GM12878 (cell line): ENCODE data around the gene RAE1. TPM values are rescaled to one million over a fixed set of nuclear protein-coding genes. Genes with fewer than 3 reads are reported as not detected.
A peak's percentile ranks its signal among the peaks of the same experiment; 100 is the strongest.

Experiments
- ATAC-seq: fragments of 200-7000 bp; cut with Tn5 transposase; 3 replicates; pipeline ENCODE4 v1.9.1; 2020; ENCODE audit warnings: mild to moderate bottlenecking, moderate library complexity
- BruUV-seq: library from RNA; stranded (reverse); fragments of 400-500 nt; replicated peaks from 2 replicates; lab custom pipeline; 2021; lab: Mats Ljungman, UMichigan
- CTCF ChIA-PET: fragments of 300-600 bp; sonication (Branson Sonifier 250); formaldehyde crosslinking; extraction: SDS; loops from one replicate; lab custom pipeline; 2021; ENCODE audit warnings: inconsistent platforms; lab: Yijun Ruan, JAX
- POLR2A ChIA-PET: fragments of 350-600 bp; formaldehyde crosslinking; extraction: SDS; loops from one replicate; lab custom pipeline; 2021; ENCODE audit warnings: inconsistent platforms; lab: Charles Lee
- RAD21 ChIA-PET: fragments of 300-600 bp; sonication (Branson Sonifier 250); formaldehyde crosslinking; loops from one replicate; lab custom pipeline; 2023; ENCODE audit warnings: antibody characterized with exemption; ENCODE audit not compliant: unreplicated experiment; lab: Charles Lee
- SMC1A ChIA-PET: fragments of 300-600 bp; sonication (Branson Sonifier 250); formaldehyde crosslinking; loops from one replicate; lab custom pipeline; 2023; ENCODE audit not compliant: unreplicated experiment, uncharacterized antibody; lab: Charles Lee
- DNase-seq: peaks from one replicate; pipeline ENCODE4 v3.0.0-alpha.2; 2011; ENCODE audit warnings: low read depth, low spot score
- FAIRE-seq: peaks from 3 replicates; lab custom pipeline; 2011; peaks lifted over from hg19 to GRCh38; lab: Jason Lieb, UNC
- H2AFZ ChIP-seq: 2 replicates; pipeline ENCODE4 v1.6.0; 2011; ENCODE audit warnings: low read depth, low read length, control low read depth; ENCODE audit not compliant: control insufficient read depth
- H3K27ac ChIP-seq: 2 replicates; pipeline ENCODE4 v1.5.1; 2011; ENCODE audit warnings: control low read depth; ENCODE audit not compliant: control insufficient read depth, insufficient read depth
- H3K27me3 ChIP-seq, 2 experiments: replicated peaks in 1 of 2; 2 replicates each; pipeline versions ENCODE4 v1.6.0 to v1.6.1; 2011; ENCODE audit warnings: low read length in 1 of 2; ENCODE audit not compliant: control insufficient read depth in 2 of 2, insufficient read depth in 2 of 2
- H3K36me3 ChIP-seq, 2 experiments: 2 replicates each; pipeline ENCODE4 v1.5.1; 2011; ENCODE audit warnings: low read length in 1 of 2; ENCODE audit not compliant: control insufficient read depth in 2 of 2, insufficient read depth in 2 of 2
- H3K4me1 ChIP-seq: 2 replicates; pipeline ENCODE4 v1.6.1; 2011; ENCODE audit warnings: mild to moderate bottlenecking, low read length, moderate library complexity, mixed read lengths; ENCODE audit not compliant: control insufficient read depth, insufficient read depth
- H3K4me2 ChIP-seq: 2 replicates; pipeline ENCODE4 v1.6.0; 2011; ENCODE audit warnings: control low read depth; ENCODE audit not compliant: control insufficient read depth, insufficient read depth
- H3K4me3 ChIP-seq: fragments of 200-600 bp; sonication (generic); 2 replicates; pipeline ENCODE4 v1.5.1; 2016
- H3K79me2 ChIP-seq: 2 replicates; pipeline ENCODE4 v1.6.0; 2011; ENCODE audit warnings: low read length; ENCODE audit not compliant: control insufficient read depth, insufficient read depth
- H3K9ac ChIP-seq: 2 replicates; pipeline ENCODE4 v1.8.0; 2011; ENCODE audit warnings: low read length, control low read depth, mixed read lengths; ENCODE audit not compliant: control insufficient read depth, insufficient read depth
- H3K9me3 ChIP-seq: replicated peaks from 3 replicates; pipeline ENCODE4 v1.5.1; 2011; ENCODE audit warnings: mild to moderate bottlenecking, low read length; ENCODE audit not compliant: control insufficient read depth, insufficient read depth
- H4K20me1 ChIP-seq: 2 replicates; pipeline ENCODE4 v1.6.0; 2011; ENCODE audit not compliant: control insufficient read depth, insufficient read depth
- BACH1 ChIP-seq: fragments of 450-650 bp; IDR thresholded peaks from 2 replicates; pipeline ENCODE4 v1.6.1; 2017; ENCODE audit warnings: mild to moderate bottlenecking, borderline replicate concordance
- BHLHE40 ChIP-seq, 2 experiments: fragments of 450-650 bp in 1 of 2; IDR thresholded peaks; 2 replicates each; pipeline ENCODE4 v1.6.1; 2011 to 2017; ENCODE audit warnings: low read depth in 2 of 2, borderline replicate concordance in 1 of 2, improper control_type of control experiment in 1 of 2, low read length in 1 of 2, mild to moderate bottlenecking in 1 of 2
- CEBPB ChIP-seq, 2 experiments: fragments of 150-350 bp in 1 of 2; IDR thresholded peaks; 2 replicates each; pipeline ENCODE4 v1.6.1; 2012 to 2014; ENCODE audit warnings: low read depth in 2 of 2, low read length in 2 of 2, borderline replicate concordance in 1 of 2, inconsistent platforms in 1 of 2
- DPF2 ChIP-seq: fragments of 450-650 bp; IDR thresholded peaks from 2 replicates; pipeline ENCODE4 v1.6.1; 2017; ENCODE audit warnings: mild to moderate bottlenecking
- JUND ChIP-seq: IDR thresholded peaks from 2 replicates; pipeline ENCODE4 v1.6.1; 2012; ENCODE audit warnings: low read depth, mild to moderate bottlenecking, low read length, improper control_type of control experiment, moderate library complexity
- LARP7 ChIP-seq: fragments of 450-650 bp; IDR thresholded peaks from 2 replicates; pipeline ENCODE4 v1.6.1; 2017; ENCODE audit warnings: mild to moderate bottlenecking
- POLR2A ChIP-seq: IDR thresholded peaks from 2 replicates; pipeline ENCODE4 v1.6.1; 2011; ENCODE audit warnings: low read depth, mild to moderate bottlenecking, low read length
- POLR2AphosphoS2 ChIP-seq: IDR thresholded peaks from 2 replicates; pipeline ENCODE4 v1.6.1; 2011; ENCODE audit warnings: low read depth, mild to moderate bottlenecking, low read length, improper control_type of control experiment, moderate library complexity
- POLR2AphosphoS5 ChIP-seq: IDR thresholded peaks from 2 replicates; pipeline ENCODE4 v1.6.1; 2011; ENCODE audit warnings: mild to moderate bottlenecking, low read length, inconsistent platforms
- POU2F2 ChIP-seq: IDR thresholded peaks from 3 replicates; pipeline ENCODE4 v1.6.1; 2011; ENCODE audit warnings: low read depth, mild to moderate bottlenecking, low read length, borderline replicate concordance
- RELA ChIP-seq: fragments of 450-650 bp; IDR thresholded peaks from 2 replicates; pipeline ENCODE4 v1.8.0; 2014; ENCODE audit warnings: borderline replicate concordance; ENCODE audit not compliant: partially characterized antibody
- SIN3A ChIP-seq: IDR thresholded peaks from 2 replicates; pipeline ENCODE4 v1.6.1; 2012; ENCODE audit warnings: low read depth, low read length, improper control_type of control experiment
- WGBS: methylation state at CpG from one replicate; pipeline ENCODE4 v1.1.6; 2016; ENCODE audit warnings: low lambda C conversion rate; ENCODE audit not compliant: insufficient replicate concordance, insufficient coverage; ENCODE audit errors: missing lambda C conversion rate; 5-methylcytosine and 5-hydroxymethylcytosine counted together
- in situ Hi-C: fragments of 300-500 bp; cut with MboI; formaldehyde crosslinking; loops from 9 replicates; pipeline ENCODE4 v1.14.3; 2018; ENCODE audit warnings: mixed read lengths
- intact Hi-C: fragments of 100-400 bp; cut with micrococcal nuclease; formaldehyde crosslinking; loops from one replicate; pipeline ENCODE4 v1.14.2; 2022; ENCODE audit not compliant: unreplicated experiment
- polyA plus RNA-seq, 11 experiments: library from polyadenylated mRNA; depleted of rRNA in 4 of 11; unstranded in 6 of 11; stranded (reverse) in 5 of 11; fragments of >200 nt; fragmentation: Nextera tagmentation in 4 of 11; fragmentation: Illumina TruSeq in 1 of 11; extraction: Ambion mirVana in 4 of 11; extraction: Trizol in 1 of 11; gene quantifications; 1 replicate in 1 of 11; 2 replicates in 10 of 11; pipeline versions ENCODE4 v1.2.1 to v1.2.3, GENCODE V29; 2011 to 2016; ENCODE audit warnings: inconsistent platforms in 2 of 11, missing spikeins in 2 of 11, low read depth in 1 of 11
- total RNA-seq, 4 experiments: library from RNA; depleted of rRNA in 3 of 4; stranded (reverse); fragments of >200 nt in 3 of 4; fragmentation: Illumina TruSeq in 1 of 4; extraction: Trizol in 1 of 4; gene quantifications; 2 replicates each; pipeline versions ENCODE4 v1.2.1 to v1.2.3, GENCODE V29; 2013 to 2021
- TF ChIP-seq, protein P1 (sequence below): fragments of 450-650 bp; conservative IDR thresholded peaks from 2 replicates; pipeline ENCODE4 v1.6.1; 2017; ENCODE audit warnings: mild to moderate bottlenecking, moderate library complexity
- TF ChIP-seq, protein P2 (sequence below): IDR thresholded peaks from 2 replicates; pipeline ENCODE4 v1.6.1; 2011; ENCODE audit warnings: low read depth, low read length, improper control_type of control experiment, borderline replicate concordance
- TF ChIP-seq, protein P3 (sequence below), 3 experiments: IDR thresholded peaks in 2 of 3; conservative IDR thresholded peaks in 1 of 3; 2 replicates each; pipeline ENCODE4 v1.5.1; 2011; ENCODE audit warnings: low read depth in 3 of 3, low read length in 3 of 3, mild to moderate bottlenecking in 3 of 3, control low read depth in 2 of 3, moderate library complexity in 2 of 3, inconsistent platforms in 1 of 3, mixed read lengths in 1 of 3; ENCODE audit not compliant: control insufficient read depth in 2 of 3, insufficient read depth in 1 of 3; ENCODE audit errors: extremely low read depth in 1 of 3

Gene RAE1
- total and polyA plus RNA-seq, 10 of the 15 experiments (the other 5 are each of a cell fraction or from before 2014, with no cell fraction given): 28.7 to 107 (median 49.3) TPM

DNA sequence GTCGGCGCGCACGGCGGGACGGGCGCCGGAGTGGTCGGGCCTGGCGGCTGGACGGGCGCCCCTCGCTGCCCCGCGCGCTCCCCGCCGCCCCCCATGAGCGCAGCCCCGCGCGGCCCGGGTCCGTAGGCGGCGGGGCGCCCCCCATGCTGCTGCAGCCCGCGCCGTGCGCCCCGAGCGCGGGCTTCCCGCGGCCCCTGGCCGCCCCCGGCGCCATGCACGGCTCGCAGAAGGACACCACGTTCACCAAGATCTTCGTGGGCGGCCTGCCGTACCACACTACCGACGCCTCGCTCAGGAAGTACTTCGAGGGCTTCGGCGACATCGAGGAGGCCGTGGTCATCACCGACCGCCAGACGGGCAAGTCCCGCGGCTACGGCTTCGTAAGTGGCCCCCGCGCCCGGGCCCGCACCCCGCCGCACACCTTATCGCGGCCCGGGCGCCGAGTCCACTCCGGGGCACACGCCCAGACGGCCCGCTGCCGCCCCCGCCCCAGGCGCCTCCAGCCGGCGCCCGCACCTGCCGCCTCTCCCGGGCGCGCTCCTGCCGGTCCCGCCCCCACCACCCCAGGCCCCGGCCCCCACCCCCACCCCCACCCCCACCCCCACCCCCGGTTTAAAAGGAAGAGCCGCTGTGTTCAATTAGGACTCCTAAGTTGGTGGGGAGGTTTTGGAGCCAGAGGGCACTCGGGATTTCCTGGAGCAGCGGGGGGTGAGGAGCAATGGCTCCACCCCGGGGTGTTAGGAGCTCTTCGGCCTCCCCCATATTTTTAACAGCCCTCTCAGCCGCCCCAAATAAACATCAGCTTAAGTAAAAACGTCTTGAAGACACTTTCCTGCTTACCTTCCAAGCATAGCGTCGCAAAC is 40.6 kb downstream of the RAE1 start:
- in situ Hi-C loops (loop anchor here (10.0 to 25.0 kb wide), 4 partner anchors 293 to 1613 kb away; partner anchors contain the start of genes CTSZ and STX16), intact Hi-C loops (loop anchor here (10.0 kb wide), 1 partner anchor 293 kb away; no protein-coding TSS in a partner anchor)
- H3K79me2 ChIP-seq: peaks cover 50% of the 10 kb centered on the region
- POLR2A ChIA-PET: interaction anchor here (0.7 to 4.2 kb wide), 11 partner anchors 8 to 228 kb away, joined by 3 to 58 read pairs (median 6); partner anchors contain the start of gene ZBP1
- FAIRE-seq (no peak), ATAC-seq (no peak), DNase-seq (no peak)
- no peak overlapping the region for H2AFZ ChIP-seq
- 2% methylated on average over 16 of the region's 98 CpGs for WGBS
- peaks cover 12 to 18% of the 10 kb centered on the region in 2 experiments for H3K36me3 ChIP-seq
- H3K27ac ChIP-seq: peak overlapping the region; percentile 92
- no peaks in the 10 kb centered on the region for H3K9me3 ChIP-seq
- peak overlapping the region; percentile 96 for H3K9ac ChIP-seq
- H4K20me1 ChIP-seq: peaks cover 9% of the 10 kb centered on the region
- no TSS peak for BruUV-seq
- peak overlapping the region; percentile 94 for H3K4me3 ChIP-seq
- CTCF ChIA-PET: interaction anchor here (1.1 to 1.9 kb wide), 10 partner anchors 8 to 107 kb away, joined by 3 to 8 read pairs (median 4); no protein-coding TSS in a partner anchor
- H3K4me1 ChIP-seq: peaks cover 42% of the 10 kb centered on the region
- H3K27me3 ChIP-seq: no peaks in the 10 kb centered on the region
- RAD21 ChIA-PET: interaction anchor here (0.8 to 5.0 kb wide), 16 partner anchors 8 to 229 kb away, joined by 3 to 37 read pairs (median 5); partner anchors contain the start of gene ZBP1
- peak overlapping the region; percentile 99 for H3K4me2 ChIP-seq
- SMC1A ChIA-PET: interaction anchor here (0.9 to 2.9 kb wide), 13 partner anchors 8 to 104 kb away, joined by 3 to 28 read pairs (median 5); no protein-coding TSS in a partner anchor
- TF ChIP-seq RELA (no peak), BACH1 (peak; percentile 25; the same call in 1 of the 2 replicates), SIN3A (peak; percentile 30; the same call in 1 of the 2 replicates), POLR2A (peak; percentile 47; the same call in 1 of the 2 replicates), DPF2 (peak; percentile 55), POLR2AphosphoS5 (peak; percentile 49), CEBPB (IDR thresholded peaks at IDR 0.05; ENCODE audit: borderline replicate concordance in 1 of 2, low read depth in 2 of 2, low read length in 2 of 2) (no peak), POU2F2 (peak; percentile 13; the same call in 1 of the 3 replicates), BHLHE40 (IDR thresholded peaks at IDR 0.05; ENCODE audit: borderline replicate concordance in 1 of 2, low read depth in 2 of 2, low read length in 1 of 2) (peak in 1 of 2 experiments; percentile 48; a peak in 1 of 4 replicates), LARP7 (peak; percentile 75), POLR2AphosphoS2 (peak; percentile 64; the same call in 1 of the 2 replicates), JUND (no peak)
- TF ChIP-seq, protein P1, sequence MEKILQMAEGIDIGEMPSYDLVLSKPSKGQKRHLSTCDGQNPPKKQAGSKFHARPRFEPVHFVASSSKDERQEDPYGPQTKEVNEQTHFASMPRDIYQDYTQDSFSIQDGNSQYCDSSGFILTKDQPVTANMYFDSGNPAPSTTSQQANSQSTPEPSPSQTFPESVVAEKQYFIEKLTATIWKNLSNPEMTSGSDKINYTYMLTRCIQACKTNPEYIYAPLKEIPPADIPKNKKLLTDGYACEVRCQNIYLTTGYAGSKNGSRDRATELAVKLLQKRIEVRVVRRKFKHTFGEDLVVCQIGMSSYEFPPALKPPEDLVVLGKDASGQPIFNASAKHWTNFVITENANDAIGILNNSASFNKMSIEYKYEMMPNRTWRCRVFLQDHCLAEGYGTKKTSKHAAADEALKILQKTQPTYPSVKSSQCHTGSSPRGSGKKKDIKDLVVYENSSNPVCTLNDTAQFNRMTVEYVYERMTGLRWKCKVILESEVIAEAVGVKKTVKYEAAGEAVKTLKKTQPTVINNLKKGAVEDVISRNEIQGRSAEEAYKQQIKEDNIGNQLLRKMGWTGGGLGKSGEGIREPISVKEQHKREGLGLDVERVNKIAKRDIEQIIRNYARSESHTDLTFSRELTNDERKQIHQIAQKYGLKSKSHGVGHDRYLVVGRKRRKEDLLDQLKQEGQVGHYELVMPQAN: peak; percentile 58
- TF ChIP-seq, protein P2, sequence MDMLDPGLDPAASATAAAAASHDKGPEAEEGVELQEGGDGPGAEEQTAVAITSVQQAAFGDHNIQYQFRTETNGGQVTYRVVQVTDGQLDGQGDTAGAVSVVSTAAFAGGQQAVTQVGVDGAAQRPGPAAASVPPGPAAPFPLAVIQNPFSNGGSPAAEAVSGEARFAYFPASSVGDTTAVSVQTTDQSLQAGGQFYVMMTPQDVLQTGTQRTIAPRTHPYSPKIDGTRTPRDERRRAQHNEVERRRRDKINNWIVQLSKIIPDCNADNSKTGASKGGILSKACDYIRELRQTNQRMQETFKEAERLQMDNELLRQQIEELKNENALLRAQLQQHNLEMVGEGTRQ: no peak
- TF ChIP-seq, protein P3, sequence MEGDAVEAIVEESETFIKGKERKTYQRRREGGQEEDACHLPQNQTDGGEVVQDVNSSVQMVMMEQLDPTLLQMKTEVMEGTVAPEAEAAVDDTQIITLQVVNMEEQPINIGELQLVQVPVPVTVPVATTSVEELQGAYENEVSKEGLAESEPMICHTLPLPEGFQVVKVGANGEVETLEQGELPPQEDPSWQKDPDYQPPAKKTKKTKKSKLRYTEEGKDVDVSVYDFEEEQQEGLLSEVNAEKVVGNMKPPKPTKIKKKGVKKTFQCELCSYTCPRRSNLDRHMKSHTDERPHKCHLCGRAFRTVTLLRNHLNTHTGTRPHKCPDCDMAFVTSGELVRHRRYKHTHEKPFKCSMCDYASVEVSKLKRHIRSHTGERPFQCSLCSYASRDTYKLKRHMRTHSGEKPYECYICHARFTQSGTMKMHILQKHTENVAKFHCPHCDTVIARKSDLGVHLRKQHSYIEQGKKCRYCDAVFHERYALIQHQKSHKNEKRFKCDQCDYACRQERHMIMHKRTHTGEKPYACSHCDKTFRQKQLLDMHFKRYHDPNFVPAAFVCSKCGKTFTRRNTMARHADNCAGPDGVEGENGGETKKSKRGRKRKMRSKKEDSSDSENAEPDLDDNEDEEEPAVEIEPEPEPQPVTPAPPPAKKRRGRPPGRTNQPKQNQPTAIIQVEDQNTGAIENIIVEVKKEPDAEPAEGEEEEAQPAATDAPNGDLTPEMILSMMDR (IDR thresholded peaks at IDR 0.05 in 2 of 3, conservative IDR thresholded peaks at IDR 0.05 in 1 of 3; ENCODE audit: control insufficient read depth in 2 of 3, extremely low read depth in 1 of 3, insufficient read depth in 1 of 3, low read depth in 3 of 3, low read length in 3 of 3): no peak
